Testis (tissue), 2 donors: ENCODE data around the gene ATP6V0A4.

Experiments
- POLR2A ChIP-seq: fragments of 450-650 bp; IDR thresholded peaks from one replicate; pipeline ENCODE4 v1.6.1; 2017; ENCODE audit warnings: antibody characterized with exemption, mild to moderate bottlenecking, moderate library complexity
- TF ChIP-seq, protein P1 (sequence below), 3 experiments: fragments of 450-650 bp in 2 of 3; fragments of 200-600 bp in 1 of 3; sonication (generic) in 1 of 3; IDR thresholded peaks; one replicate each; pipeline ENCODE4 v1.5.1; 2016 to 2019; ENCODE audit warnings: antibody characterized with exemption in 3 of 3, mild to moderate bottlenecking in 2 of 3, moderate library complexity in 1 of 3

DNA sequence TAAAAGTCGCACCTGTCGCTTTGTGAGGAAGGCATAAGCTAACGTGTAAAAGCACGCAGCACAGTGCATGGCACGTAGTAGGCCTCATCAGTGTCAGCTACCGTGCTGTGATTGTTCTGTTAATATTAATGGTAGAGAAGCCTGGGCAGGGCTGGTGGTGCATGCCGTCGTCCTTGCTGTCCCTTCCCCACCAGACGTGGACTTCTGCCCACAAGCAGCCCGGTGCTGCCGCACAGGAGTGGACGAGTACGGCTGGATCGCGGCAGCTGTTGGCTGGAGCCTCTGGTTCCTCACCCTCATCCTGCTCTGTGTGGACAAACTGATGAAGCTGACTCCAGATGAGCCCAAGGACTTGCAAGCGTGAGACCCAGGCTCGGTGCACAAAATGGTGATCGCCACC lies 4.7 kb upstream of the ATP6V0A4 start:
- TF ChIP-seq, protein P1, sequence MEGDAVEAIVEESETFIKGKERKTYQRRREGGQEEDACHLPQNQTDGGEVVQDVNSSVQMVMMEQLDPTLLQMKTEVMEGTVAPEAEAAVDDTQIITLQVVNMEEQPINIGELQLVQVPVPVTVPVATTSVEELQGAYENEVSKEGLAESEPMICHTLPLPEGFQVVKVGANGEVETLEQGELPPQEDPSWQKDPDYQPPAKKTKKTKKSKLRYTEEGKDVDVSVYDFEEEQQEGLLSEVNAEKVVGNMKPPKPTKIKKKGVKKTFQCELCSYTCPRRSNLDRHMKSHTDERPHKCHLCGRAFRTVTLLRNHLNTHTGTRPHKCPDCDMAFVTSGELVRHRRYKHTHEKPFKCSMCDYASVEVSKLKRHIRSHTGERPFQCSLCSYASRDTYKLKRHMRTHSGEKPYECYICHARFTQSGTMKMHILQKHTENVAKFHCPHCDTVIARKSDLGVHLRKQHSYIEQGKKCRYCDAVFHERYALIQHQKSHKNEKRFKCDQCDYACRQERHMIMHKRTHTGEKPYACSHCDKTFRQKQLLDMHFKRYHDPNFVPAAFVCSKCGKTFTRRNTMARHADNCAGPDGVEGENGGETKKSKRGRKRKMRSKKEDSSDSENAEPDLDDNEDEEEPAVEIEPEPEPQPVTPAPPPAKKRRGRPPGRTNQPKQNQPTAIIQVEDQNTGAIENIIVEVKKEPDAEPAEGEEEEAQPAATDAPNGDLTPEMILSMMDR (IDR thresholded peaks at IDR 0.05): no peak
- no peak for TF ChIP-seq POLR2A
